Epithelial cell of proximal tubule (primary cell): Measurements from ENCODE around the gene ACBD3. TPM values are rescaled to one million over a fixed set of nuclear protein-coding genes. Genes with fewer than 3 reads are reported as not detected.
"Not testable (repeated sequence)": the region's sequence is repeated elsewhere in the genome, so short reads cannot be mapped to it uniquely, and the experiment has no call there.

Experiments used
- DNase-seq: peaks from one replicate; pipeline ENCODE4 v3.0.0-alpha.2; 2011; ENCODE audit warnings: low read depth
- H3K4me3 ChIP-seq: 2 replicates; pipeline ENCODE4 v1.5.1; 2011; ENCODE audit warnings: low read depth, mild to moderate bottlenecking, low read length
- CTCF ChIP-seq: conservative IDR thresholded peaks from 2 replicates; pipeline ENCODE4 v1.5.1; 2012; ENCODE audit warnings: low read depth, mild to moderate bottlenecking, low read length
- total RNA-seq: library from RNA; depleted of rRNA; stranded (reverse); fragments of >200 nt; gene quantifications from 2 replicates; pipeline ENCODE4 v1.2.3, GENCODE V29; 2015

ACBD3 gene
- total RNA-seq, 1 donor from 2014 or later = 34.8 TPM

- TF ChIP-seq CTCF = no peak
- no peak overlapping the region for H3K4me3 ChIP-seq
- DNase-seq = no peak
Observed at GRCh38 chr1:226210571-226211176, 24.1 kb upstream of the ACBD3 start.

- no peak for TF ChIP-seq CTCF
- DNase-seq = no peak
- no peak overlapping the region for H3K4me3 ChIP-seq
Observed at GRCh38 chr1:226209307-226210059, 22.9 kb upstream of the ACBD3 start.

- DNase-seq = no peak
- no peak overlapping the region for H3K4me3 ChIP-seq
- no peak for TF ChIP-seq CTCF
Observed at GRCh38 chr1:226207048-226207447, 20.5 kb upstream of the ACBD3 start.

GRCh38 chr1:226204198-226204597 lies 17.7 kb upstream of the ACBD3 start:
- TF ChIP-seq CTCF = no peak
- DNase-seq = no peak
- no peak overlapping the region for H3K4me3 ChIP-seq

GRCh38 chr1:226203655-226204054 lies 17.1 kb upstream of the ACBD3 start:
- no peak for TF ChIP-seq CTCF
- no peak for DNase-seq
- no peak overlapping the region for H3K4me3 ChIP-seq

GRCh38 chr1:226203240-226203639 lies 16.7 kb upstream of the ACBD3 start:
- DNase-seq = no peak
- no peak overlapping the region for H3K4me3 ChIP-seq
- TF ChIP-seq CTCF = no peak

GRCh38 chr1:226202666-226203065 lies 16.1 kb upstream of the ACBD3 start:
- DNase-seq, H3K4me3 ChIP-seq: not testable (repeated sequence)
